ENCODE data around the gene HOXC10.
A peak's percentile ranks its signal among the peaks of the same experiment; 100 is the strongest.

DNA sequence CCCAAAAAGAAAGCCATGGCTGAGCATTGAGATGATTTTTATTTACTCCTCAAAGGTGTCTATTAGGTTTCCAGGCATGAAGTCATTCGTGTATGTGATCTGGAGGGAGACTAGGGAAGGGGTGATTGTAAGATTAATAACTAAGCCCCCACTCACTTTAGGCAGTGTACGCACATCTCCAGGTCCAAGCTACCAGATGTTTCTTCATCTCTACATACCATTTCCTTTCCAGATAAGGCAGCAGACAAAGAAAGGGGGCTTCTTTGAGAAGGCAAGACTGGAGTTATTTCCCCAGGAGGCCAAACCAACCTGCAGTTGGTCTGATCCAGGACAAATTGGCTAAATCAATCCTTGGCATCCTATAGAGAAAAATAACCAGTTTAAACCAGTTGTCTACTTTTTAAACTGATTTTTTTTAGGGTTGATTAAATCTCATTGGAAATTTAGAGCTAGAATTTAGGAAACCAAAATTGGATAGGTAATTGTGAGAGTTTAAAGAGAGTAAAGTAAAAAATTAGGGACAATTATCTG lies 42.4 kb upstream of the HOXC10 start:
- TF ChIP-seq REST (IDR thresholded peaks at IDR 0.05; ENCODE audit: unreplicated experiment) (no peak), EZH2phosphoT487 (IDR thresholded peaks at IDR 0.05; ENCODE audit: unreplicated experiment) (peak; percentile 22), POLR2AphosphoS5 (IDR thresholded peaks at IDR 0.05; ENCODE audit: low read depth) (no peak)
- TF ChIP-seq, protein P1, sequence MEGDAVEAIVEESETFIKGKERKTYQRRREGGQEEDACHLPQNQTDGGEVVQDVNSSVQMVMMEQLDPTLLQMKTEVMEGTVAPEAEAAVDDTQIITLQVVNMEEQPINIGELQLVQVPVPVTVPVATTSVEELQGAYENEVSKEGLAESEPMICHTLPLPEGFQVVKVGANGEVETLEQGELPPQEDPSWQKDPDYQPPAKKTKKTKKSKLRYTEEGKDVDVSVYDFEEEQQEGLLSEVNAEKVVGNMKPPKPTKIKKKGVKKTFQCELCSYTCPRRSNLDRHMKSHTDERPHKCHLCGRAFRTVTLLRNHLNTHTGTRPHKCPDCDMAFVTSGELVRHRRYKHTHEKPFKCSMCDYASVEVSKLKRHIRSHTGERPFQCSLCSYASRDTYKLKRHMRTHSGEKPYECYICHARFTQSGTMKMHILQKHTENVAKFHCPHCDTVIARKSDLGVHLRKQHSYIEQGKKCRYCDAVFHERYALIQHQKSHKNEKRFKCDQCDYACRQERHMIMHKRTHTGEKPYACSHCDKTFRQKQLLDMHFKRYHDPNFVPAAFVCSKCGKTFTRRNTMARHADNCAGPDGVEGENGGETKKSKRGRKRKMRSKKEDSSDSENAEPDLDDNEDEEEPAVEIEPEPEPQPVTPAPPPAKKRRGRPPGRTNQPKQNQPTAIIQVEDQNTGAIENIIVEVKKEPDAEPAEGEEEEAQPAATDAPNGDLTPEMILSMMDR (conservative IDR thresholded peaks at IDR 0.05; ENCODE audit: low read depth in 2 of 2) = no peak

All from GM23338 (cell line).